ENCODE measurements around the gene DCPS. TPM values are rescaled to one million over a fixed set of nuclear protein-coding genes. Genes with fewer than 3 reads are reported as not detected.
"Not testable (repeated sequence)": the region's sequence is repeated elsewhere in the genome, so short reads cannot be mapped to it uniquely, and the experiment has no call there.

Gene DCPS
- total RNA-seq, 4 donors from 2014 or later, result 15.1 to 23.4 (median 16.7) TPM

GRCh38 chr11:126360049-126360446 is 56.2 kb downstream of the DCPS start:
- H3K4me3 ChIP-seq (ENCODE audit: low read depth, poor library complexity, severe bottlenecking), result no peak overlapping the region
- 50 to 52% methylated on average over 7 to 8 of the region's 8 CpGs for WGBS, 2 donors
- intact Hi-C loops (cut with DNase I; ENCODE audit: low total_unique reads), result no loop called here
- DNase-seq (ENCODE audit: low spot score in 2 of 2), result no peak
- TF ChIP-seq CTCF (IDR thresholded peaks at IDR 0.05), result no peak
- no peak for TF ChIP-seq POLR2A (IDR thresholded peaks at IDR 0.05)

DNA sequence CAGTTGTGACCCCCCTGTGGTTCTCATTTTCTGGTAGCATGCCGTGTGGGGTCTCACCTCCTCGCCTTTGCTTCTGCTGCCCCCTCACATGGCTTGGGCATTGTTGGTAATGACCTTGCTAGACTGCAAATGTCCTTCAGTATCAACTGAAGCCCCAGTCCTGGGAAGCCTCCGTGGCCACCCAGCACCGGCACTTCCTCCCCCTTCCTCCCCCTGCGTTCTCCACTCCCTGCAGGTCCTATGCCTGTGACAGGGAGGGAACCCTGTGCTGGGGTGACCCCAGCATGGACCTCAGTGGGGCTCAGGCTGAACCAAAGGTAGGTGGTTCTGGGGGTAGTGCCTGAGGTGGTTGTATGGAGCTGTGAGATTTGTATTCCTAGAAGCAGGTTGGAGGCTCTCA is 57.5 kb downstream of the DCPS start:
- TF ChIP-seq POLR2A (IDR thresholded peaks at IDR 0.05), result no peak
- no peak for TF ChIP-seq CTCF (IDR thresholded peaks at IDR 0.05)
- DNase-seq (ENCODE audit: low spot score in 2 of 2), result no peak
- H3K4me3 ChIP-seq (ENCODE audit: low read depth, poor library complexity, severe bottlenecking), result no peak overlapping the region
- intact Hi-C loops (cut with DNase I; ENCODE audit: low total_unique reads), result no loop called here
- WGBS, 2 donors, result 85 to 89% methylated on average over 5 of the region's 5 CpGs

- no peak overlapping the region for H3K4me3 ChIP-seq (ENCODE audit: low read depth, poor library complexity, severe bottlenecking)
- TF ChIP-seq CTCF (IDR thresholded peaks at IDR 0.05) (no peak), POLR2A (IDR thresholded peaks at IDR 0.05) (no peak)
- intact Hi-C loops (cut with DNase I; ENCODE audit: low total_unique reads), result no loop called here
- 64% methylated on average over 9 of the region's 9 CpGs for WGBS, 2 donors
- DNase-seq (ENCODE audit: low spot score in 2 of 2), result no peak
These were observed 59.2 kb downstream of the DCPS start for GRCh38 chr11:126362879-126363655.

- no peak for DNase-seq (ENCODE audit: low spot score in 2 of 2)
- TF ChIP-seq CTCF (IDR thresholded peaks at IDR 0.05) (no peak), POLR2A (IDR thresholded peaks at IDR 0.05) (no peak)
- WGBS, 2 donors, result 67 to 72% methylated on average over 10 of the region's 10 CpGs
- intact Hi-C loops (cut with DNase I; ENCODE audit: low total_unique reads), result no loop called here
- no peak overlapping the region for H3K4me3 ChIP-seq (ENCODE audit: low read depth, poor library complexity, severe bottlenecking)
These were observed 59.9 kb downstream of the DCPS start for GRCh38 chr11:126363706-126364248.

DNA sequence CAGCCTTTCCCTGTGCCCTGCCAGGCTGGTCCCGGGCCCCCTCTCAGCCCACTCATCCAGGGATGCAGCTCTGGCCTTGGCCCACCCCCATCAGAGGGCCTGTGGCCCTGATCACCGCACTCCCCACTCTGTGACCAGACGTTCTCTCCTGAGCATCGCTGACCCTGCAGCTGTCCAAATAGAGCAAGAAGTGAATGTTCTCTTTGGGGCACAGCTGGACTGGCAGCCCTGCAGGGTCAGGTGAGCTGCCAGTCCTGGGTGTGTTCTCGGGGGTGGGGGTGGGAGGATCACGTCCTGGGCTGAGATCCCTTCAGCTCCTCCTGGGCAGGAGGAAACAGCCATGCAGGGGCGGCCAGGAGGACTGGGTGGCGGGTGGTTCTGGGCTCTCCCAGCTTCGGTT is 60.9 kb downstream of the DCPS start:
- 59 to 67% methylated on average over 1 to 4 of the region's 9 CpGs for WGBS, 2 donors
- DNase-seq (ENCODE audit: low spot score in 2 of 2); intact Hi-C loops (cut with DNase I; ENCODE audit: low total_unique reads); H3K4me3 ChIP-seq (ENCODE audit: low read depth, poor library complexity, severe bottlenecking): not testable (repeated sequence)

- DNase-seq (ENCODE audit: low spot score in 2 of 2); H3K4me3 ChIP-seq (ENCODE audit: low read depth, poor library complexity, severe bottlenecking); intact Hi-C loops (cut with DNase I; ENCODE audit: low total_unique reads): not testable (repeated sequence)
- WGBS, 2 donors, result 60% methylated on average over 2 of the region's 5 CpGs; no CpG with 5 or more reads in 1 of the 2 donors
These were observed 61.6 kb downstream of the DCPS start for GRCh38 chr11:126365508-126365907.
